Panc1 (cell line): ENCODE measurements around the gene FILIP1L. TPM values are rescaled to one million over a fixed set of nuclear protein-coding genes. Genes with fewer than 3 reads are reported as not detected.

Experiments used
- ATAC-seq: fragments of 200-7000 bp; cut with Tn5 transposase; 2 replicates; pipeline ENCODE4 v1.9.1; 2020; ENCODE audit warnings: mild to moderate bottlenecking, moderate library complexity
- BruUV-seq: library from RNA; stranded (reverse); fragments of 400-500 nt; replicated peaks from 2 replicates; lab custom pipeline; 2021; lab: Mats Ljungman, UMichigan
- CTCF ChIA-PET: fragments of 300-600 bp; sonication (Branson Sonifier 250); formaldehyde crosslinking; loops from one replicate; lab custom pipeline; 2022; ENCODE audit warnings: antibody characterized with exemption; lab: Charles Lee
- POLR2A ChIA-PET: fragments of 300-600 bp; sonication (Branson Sonifier 250); formaldehyde crosslinking; loops from one replicate; lab custom pipeline; 2022; ENCODE audit warnings: antibody characterized with exemption; lab: Charles Lee
- DNase-seq: peaks from one replicate; pipeline ENCODE4 v3.0.0-alpha.2; 2010; ENCODE audit warnings: low read depth, low spot score
- H3K27ac ChIP-seq: 2 replicates; pipeline ENCODE4 v1.5.1; 2011; ENCODE audit warnings: mild to moderate bottlenecking, low read length, inconsistent platforms
- H3K27me3 ChIP-seq: fragments of 200-500 bp; sonication (Bioruptor generic); 2 replicates; pipeline ENCODE4 v1.6.0; 2014; ENCODE audit warnings: low read length, inconsistent platforms; ENCODE audit not compliant: control insufficient read depth, insufficient read depth
- H3K36me3 ChIP-seq: fragments of 200-500 bp; sonication (Bioruptor generic); 2 replicates; pipeline ENCODE4 v1.5.1; 2014; ENCODE audit warnings: inconsistent platforms, mild to moderate bottlenecking, low read length, moderate library complexity; ENCODE audit not compliant: control insufficient read depth, insufficient read depth
- H3K4me1 ChIP-seq: 2 replicates; pipeline ENCODE4 v1.5.1; 2011; ENCODE audit warnings: inconsistent platforms, mild to moderate bottlenecking, low read length, moderate library complexity; ENCODE audit not compliant: control insufficient read depth, insufficient read depth
- H3K4me3 ChIP-seq, 2 experiments: 2 replicates each; pipeline ENCODE4 v1.5.1; 2011 to 2012; ENCODE audit warnings: low read depth in 2 of 2, low read length in 2 of 2, mild to moderate bottlenecking in 2 of 2, inconsistent platforms in 1 of 2, moderate library complexity in 1 of 2
- H3K9me3 ChIP-seq: fragments of 200-500 bp; sonication (Bioruptor generic); 2 replicates; pipeline ENCODE4 v1.5.1; 2014; ENCODE audit warnings: low read depth, mild to moderate bottlenecking, inconsistent platforms, low read length, moderate library complexity; ENCODE audit not compliant: control insufficient read depth, insufficient read depth
- POLR2AphosphoS5 ChIP-seq: IDR thresholded peaks from 2 replicates; pipeline ENCODE4 v1.6.1; 2012; ENCODE audit warnings: mild to moderate bottlenecking, low read depth, low read length, moderate library complexity
- REST ChIP-seq, 2 experiments: IDR thresholded peaks; 2 replicates each; pipeline ENCODE4 v1.6.1; 2011 to 2012; ENCODE audit warnings: low read depth in 2 of 2, control low read depth in 1 of 2, low read length in 1 of 2, mild to moderate bottlenecking in 1 of 2, moderate library complexity in 1 of 2; ENCODE audit not compliant: insufficient read depth in 1 of 2
- SIN3A ChIP-seq: IDR thresholded peaks from 2 replicates; pipeline ENCODE4 v1.6.1; 2012; ENCODE audit warnings: low read depth, mild to moderate bottlenecking, low read length, moderate library complexity, borderline replicate concordance; ENCODE audit not compliant: insufficient read depth
- TCF7L2 ChIP-seq: IDR thresholded peaks from 2 replicates; pipeline ENCODE4 v1.6.1; 2011; ENCODE audit warnings: mild to moderate bottlenecking, low read depth, low read length, inconsistent platforms
- in situ Hi-C: cut with HindIII; loops from 2 replicates; pipeline ENCODE4 v1.10.0; 2016; ENCODE audit warnings: low sequenced_read_pairs, low pct_unique_long_range_greater_than_20kb
- intact Hi-C: fragments of 100-400 bp; cut with micrococcal nuclease; formaldehyde crosslinking; loops from one replicate; pipeline ENCODE4 v1.10.0; 2022; ENCODE audit not compliant: unreplicated experiment
- total RNA-seq: library from RNA; stranded (reverse); gene quantifications from one replicate; pipeline ENCODE4 v1.2.1, GENCODE V29; 2021; ENCODE audit not compliant: unreplicated experiment
- TF ChIP-seq, protein P1 (sequence below): fragments of 450-650 bp; IDR thresholded peaks from 2 replicates; pipeline ENCODE4 v1.5.1; 2017; ENCODE audit warnings: mild to moderate bottlenecking

Gene FILIP1L
- total RNA-seq, 1 experiment from 2014 or later, result 3.2 TPM

DNA sequence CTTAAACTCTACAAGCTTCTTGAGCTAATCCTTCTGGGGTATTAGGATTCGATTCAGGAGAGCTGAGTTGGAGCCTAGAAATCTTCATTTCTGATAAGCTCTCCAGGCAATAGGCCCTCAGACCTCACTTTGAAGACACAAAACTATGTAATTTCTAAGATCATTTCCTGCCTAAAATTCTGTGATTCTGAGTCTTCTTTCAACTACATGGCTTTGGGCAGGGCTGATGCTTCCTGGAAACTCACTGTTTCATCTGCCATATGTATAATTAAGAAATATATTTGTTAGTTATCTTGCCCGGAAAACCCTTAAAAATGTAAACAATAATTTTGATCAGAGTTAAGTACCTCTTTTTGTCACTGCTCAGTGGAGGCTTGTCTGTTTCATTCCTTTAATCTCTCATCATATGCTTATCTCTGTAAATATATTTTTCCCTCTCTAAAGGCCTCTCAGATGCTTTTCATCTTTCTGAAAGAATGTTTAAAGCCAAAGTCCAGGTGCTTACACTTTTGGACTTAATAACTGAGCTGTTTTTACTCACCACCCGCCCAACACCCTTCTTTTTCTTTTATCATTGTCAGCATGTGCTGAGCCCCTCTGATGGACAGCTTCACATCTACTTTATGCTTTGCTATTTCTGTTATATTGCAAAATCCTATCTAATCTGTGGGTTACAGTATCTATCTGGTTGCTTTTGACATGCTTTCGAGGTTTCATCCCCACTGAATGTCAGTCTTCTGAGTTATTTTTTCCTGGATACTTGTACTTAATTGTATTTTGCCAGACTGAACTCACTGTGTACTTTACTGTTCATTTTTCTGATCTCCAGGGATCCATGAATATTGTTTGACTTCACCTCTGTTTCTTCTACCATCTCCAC lies 38.2 kb downstream of the FILIP1L start:
- no peak overlapping the region for H3K27ac ChIP-seq
- DNase-seq (no peak), ATAC-seq (no peak)
- ChIA-PET POLR2A (no interaction called here), CTCF (no interaction called here)
- no peak for TF ChIP-seq REST (IDR thresholded peaks at IDR 0.05; ENCODE audit: insufficient read depth in 1 of 2, low read depth in 2 of 2, low read length in 1 of 2)
- no peak for TF ChIP-seq TCF7L2
- TF ChIP-seq, protein P1, sequence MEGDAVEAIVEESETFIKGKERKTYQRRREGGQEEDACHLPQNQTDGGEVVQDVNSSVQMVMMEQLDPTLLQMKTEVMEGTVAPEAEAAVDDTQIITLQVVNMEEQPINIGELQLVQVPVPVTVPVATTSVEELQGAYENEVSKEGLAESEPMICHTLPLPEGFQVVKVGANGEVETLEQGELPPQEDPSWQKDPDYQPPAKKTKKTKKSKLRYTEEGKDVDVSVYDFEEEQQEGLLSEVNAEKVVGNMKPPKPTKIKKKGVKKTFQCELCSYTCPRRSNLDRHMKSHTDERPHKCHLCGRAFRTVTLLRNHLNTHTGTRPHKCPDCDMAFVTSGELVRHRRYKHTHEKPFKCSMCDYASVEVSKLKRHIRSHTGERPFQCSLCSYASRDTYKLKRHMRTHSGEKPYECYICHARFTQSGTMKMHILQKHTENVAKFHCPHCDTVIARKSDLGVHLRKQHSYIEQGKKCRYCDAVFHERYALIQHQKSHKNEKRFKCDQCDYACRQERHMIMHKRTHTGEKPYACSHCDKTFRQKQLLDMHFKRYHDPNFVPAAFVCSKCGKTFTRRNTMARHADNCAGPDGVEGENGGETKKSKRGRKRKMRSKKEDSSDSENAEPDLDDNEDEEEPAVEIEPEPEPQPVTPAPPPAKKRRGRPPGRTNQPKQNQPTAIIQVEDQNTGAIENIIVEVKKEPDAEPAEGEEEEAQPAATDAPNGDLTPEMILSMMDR, result no peak
- TF ChIP-seq SIN3A, result no peak
- TF ChIP-seq POLR2AphosphoS5, result no peak
- no peaks in the 10 kb centered on the region; the same call in 1 of the 2 replicates for H3K4me1 ChIP-seq
- intact Hi-C loops, result no loop called here
- no peaks in the 10 kb centered on the region for H3K36me3 ChIP-seq
- no peak overlapping the region for H3K4me3 ChIP-seq
- H3K27me3 ChIP-seq, result no peaks in the 10 kb centered on the region
- in situ Hi-C loops, result no loop called here
- no TSS peak for BruUV-seq
- H3K9me3 ChIP-seq, result no peaks in the 10 kb centered on the region

GRCh38 chr3:100075196-100075595 lies 39.1 kb downstream of the FILIP1L start:
- ChIA-PET POLR2A (no interaction called here), CTCF (interaction anchor here (0.7 kb wide), 1 partner anchor 208 kb away, joined by 4 read pairs; no protein-coding TSS in a partner anchor)
- no peaks in the 10 kb centered on the region for H3K36me3 ChIP-seq
- no peaks in the 10 kb centered on the region for H3K27me3 ChIP-seq
- no peak for ATAC-seq
- no peak for TF ChIP-seq SIN3A
- TF ChIP-seq TCF7L2, result no peak
- TF ChIP-seq, protein P1, result no peak
- TF ChIP-seq REST (IDR thresholded peaks at IDR 0.05; ENCODE audit: insufficient read depth in 1 of 2, low read depth in 2 of 2, low read length in 1 of 2), result no peak
- TF ChIP-seq POLR2AphosphoS5, result no peak
- H3K4me3 ChIP-seq, result no peak overlapping the region
- no peak for DNase-seq
- H3K27ac ChIP-seq, result no peak overlapping the region; the same call in 1 of the 2 replicates
- H3K4me1 ChIP-seq, result no peaks in the 10 kb centered on the region; the same call in 1 of the 2 replicates
- no peaks in the 10 kb centered on the region for H3K9me3 ChIP-seq
- intact Hi-C loops, result no loop called here
- in situ Hi-C loops, result no loop called here
- no TSS peak for BruUV-seq
